PFSK-1 (cell line): ENCODE measurements around the gene MEA1.

ENCODE experiments used
- FOXP2 ChIP-seq: optimal IDR thresholded peaks from 2 replicates; pipeline ENCODE3; 2011; ENCODE audit warnings: borderline replicate concordance, control low read depth, inconsistent platforms; ENCODE audit not compliant: insufficient read depth; ENCODE audit errors: extremely low read length, extremely low read depth
- POLR2AphosphoS5 ChIP-seq: IDR thresholded peaks from 2 replicates; pipeline ENCODE4 v1.6.1; 2012; ENCODE audit warnings: low read depth, mild to moderate bottlenecking, control low read depth, low read length, moderate library complexity
- SIN3A ChIP-seq: IDR thresholded peaks from 2 replicates; pipeline ENCODE4 v1.6.1; 2012; ENCODE audit warnings: mild to moderate bottlenecking, low read length, moderate library complexity, borderline replicate concordance; ENCODE audit not compliant: insufficient read depth
- TAF1 ChIP-seq: IDR thresholded peaks from 2 replicates; pipeline ENCODE4 v1.6.1; 2012; ENCODE audit warnings: low read length, control low read depth, borderline replicate concordance; ENCODE audit not compliant: insufficient read depth
- TF ChIP-seq, protein P1 (sequence below), 2 experiments: IDR thresholded peaks; 2 replicates each; pipeline versions ENCODE4 v1.6.1 to v1.8.0; 2011 to 2012; ENCODE audit warnings: low read depth in 2 of 2, low read length in 2 of 2, control low read depth in 1 of 2, inconsistent platforms in 1 of 2, mild to moderate bottlenecking in 1 of 2, moderate library complexity in 1 of 2; ENCODE audit not compliant: insufficient read depth in 1 of 2

The MEA1 gene

DNA sequence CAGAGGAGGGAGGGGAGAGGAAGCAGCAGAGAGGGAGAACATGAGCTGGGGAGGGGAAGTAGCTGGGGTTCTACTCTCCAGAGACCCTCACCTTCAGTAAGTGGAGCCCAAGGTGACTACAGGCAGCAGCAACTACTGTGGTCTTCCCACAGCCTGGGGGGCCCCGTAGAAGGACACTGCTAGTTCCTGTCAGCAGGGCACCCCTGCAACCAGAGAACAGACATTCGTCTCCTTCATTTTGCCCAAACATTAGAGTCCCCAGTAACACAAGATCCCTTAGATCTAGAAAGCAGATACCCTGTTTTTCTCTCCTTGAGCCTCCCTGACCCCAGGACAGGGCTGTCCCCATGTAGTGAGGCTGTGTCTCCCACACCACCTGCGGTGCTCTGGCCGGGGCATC, 45.0 kb downstream of the MEA1 start:
- TF ChIP-seq FOXP2 = no peak

- TF ChIP-seq TAF1 (no peak), FOXP2 (no peak), SIN3A (no peak), POLR2AphosphoS5 (no peak)
- TF ChIP-seq, protein P1, sequence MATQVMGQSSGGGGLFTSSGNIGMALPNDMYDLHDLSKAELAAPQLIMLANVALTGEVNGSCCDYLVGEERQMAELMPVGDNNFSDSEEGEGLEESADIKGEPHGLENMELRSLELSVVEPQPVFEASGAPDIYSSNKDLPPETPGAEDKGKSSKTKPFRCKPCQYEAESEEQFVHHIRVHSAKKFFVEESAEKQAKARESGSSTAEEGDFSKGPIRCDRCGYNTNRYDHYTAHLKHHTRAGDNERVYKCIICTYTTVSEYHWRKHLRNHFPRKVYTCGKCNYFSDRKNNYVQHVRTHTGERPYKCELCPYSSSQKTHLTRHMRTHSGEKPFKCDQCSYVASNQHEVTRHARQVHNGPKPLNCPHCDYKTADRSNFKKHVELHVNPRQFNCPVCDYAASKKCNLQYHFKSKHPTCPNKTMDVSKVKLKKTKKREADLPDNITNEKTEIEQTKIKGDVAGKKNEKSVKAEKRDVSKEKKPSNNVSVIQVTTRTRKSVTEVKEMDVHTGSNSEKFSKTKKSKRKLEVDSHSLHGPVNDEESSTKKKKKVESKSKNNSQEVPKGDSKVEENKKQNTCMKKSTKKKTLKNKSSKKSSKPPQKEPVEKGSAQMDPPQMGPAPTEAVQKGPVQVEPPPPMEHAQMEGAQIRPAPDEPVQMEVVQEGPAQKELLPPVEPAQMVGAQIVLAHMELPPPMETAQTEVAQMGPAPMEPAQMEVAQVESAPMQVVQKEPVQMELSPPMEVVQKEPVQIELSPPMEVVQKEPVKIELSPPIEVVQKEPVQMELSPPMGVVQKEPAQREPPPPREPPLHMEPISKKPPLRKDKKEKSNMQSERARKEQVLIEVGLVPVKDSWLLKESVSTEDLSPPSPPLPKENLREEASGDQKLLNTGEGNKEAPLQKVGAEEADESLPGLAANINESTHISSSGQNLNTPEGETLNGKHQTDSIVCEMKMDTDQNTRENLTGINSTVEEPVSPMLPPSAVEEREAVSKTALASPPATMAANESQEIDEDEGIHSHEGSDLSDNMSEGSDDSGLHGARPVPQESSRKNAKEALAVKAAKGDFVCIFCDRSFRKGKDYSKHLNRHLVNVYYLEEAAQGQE (IDR thresholded peaks at IDR 0.05; ENCODE audit: insufficient read depth in 1 of 2, low read depth in 2 of 2, low read length in 2 of 2) = no peak
These were observed 45.5 kb downstream of the MEA1 start for GRCh38 chr6:42968126-42968701.

GRCh38 chr6:42967228-42967627, 46.5 kb downstream of the MEA1 start:
- TF ChIP-seq SIN3A (no peak), POLR2AphosphoS5 (no peak), FOXP2 (no peak), TAF1 (no peak)
- TF ChIP-seq, protein P1 (IDR thresholded peaks at IDR 0.05; ENCODE audit: insufficient read depth in 1 of 2, low read depth in 2 of 2, low read length in 2 of 2) = no peak

DNA sequence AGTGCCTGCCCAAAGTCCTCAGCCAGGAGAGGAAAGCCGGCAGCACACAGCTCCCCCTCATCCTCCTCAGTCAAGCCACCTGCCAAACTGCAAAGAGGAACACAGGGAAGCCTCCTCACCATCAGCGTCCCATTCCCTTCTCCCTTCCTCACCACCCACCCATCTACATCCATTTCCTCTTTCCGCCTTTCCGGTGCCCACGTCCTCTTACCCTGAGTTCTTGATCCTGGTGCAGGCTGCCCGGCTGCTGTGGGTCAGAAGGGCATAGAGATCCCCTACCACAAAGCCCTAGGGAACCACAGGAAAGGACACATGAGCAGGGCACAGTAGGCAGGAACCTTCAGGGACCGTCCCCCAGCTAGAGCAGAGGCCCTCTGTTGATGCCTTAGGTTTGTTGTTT, 47.2 kb downstream of the MEA1 start:
- TF ChIP-seq, protein P1 (IDR thresholded peaks at IDR 0.05; ENCODE audit: insufficient read depth in 1 of 2, low read depth in 2 of 2, low read length in 2 of 2) = no peak
- TF ChIP-seq TAF1 (no peak), FOXP2 (no peak), POLR2AphosphoS5 (no peak), SIN3A (no peak)

- no peak for TF ChIP-seq POLR2AphosphoS5
- no peak for TF ChIP-seq FOXP2
- no peak for TF ChIP-seq TAF1
- TF ChIP-seq, protein P1 (IDR thresholded peaks at IDR 0.05; ENCODE audit: insufficient read depth in 1 of 2, low read depth in 2 of 2, low read length in 2 of 2) = no peak
- no peak for TF ChIP-seq SIN3A
These were observed 49.7 kb downstream of the MEA1 start for GRCh38 chr6:42963855-42964605.
